LNCAP (cell line): ENCODE measurements around the gene UBTF.

Experiments
- CTCF ChIP-seq: fragments of 450-650 bp; IDR thresholded peaks from 2 replicates; pipeline ENCODE4 v1.5.1; 2017; ENCODE audit warnings: mild to moderate bottlenecking

The UBTF gene

GRCh38 chr17:44193326-44194084 is 26.0 kb downstream of the UBTF start:
- TF ChIP-seq CTCF: no peak

GRCh38 chr17:44192750-44193149 is 26.7 kb downstream of the UBTF start:
- no peak for TF ChIP-seq CTCF

GRCh38 chr17:44191941-44192496 is 27.5 kb downstream of the UBTF start:
- TF ChIP-seq CTCF: no peak

- TF ChIP-seq CTCF: no peak
Measured at GRCh38 chr17:44191369-44191768, 28.1 kb downstream of the UBTF start.

- no peak for TF ChIP-seq CTCF
Measured at GRCh38 chr17:44190481-44190880, 29.0 kb downstream of the UBTF start.

- TF ChIP-seq CTCF: no peak
Measured at GRCh38 chr17:44188576-44189403, 30.7 kb downstream of the UBTF start.

GRCh38 chr17:44187131-44187899 is 32.2 kb downstream of the UBTF start:
- TF ChIP-seq CTCF: no peak
